ENCODE results near the gene WDR31.

DNA sequence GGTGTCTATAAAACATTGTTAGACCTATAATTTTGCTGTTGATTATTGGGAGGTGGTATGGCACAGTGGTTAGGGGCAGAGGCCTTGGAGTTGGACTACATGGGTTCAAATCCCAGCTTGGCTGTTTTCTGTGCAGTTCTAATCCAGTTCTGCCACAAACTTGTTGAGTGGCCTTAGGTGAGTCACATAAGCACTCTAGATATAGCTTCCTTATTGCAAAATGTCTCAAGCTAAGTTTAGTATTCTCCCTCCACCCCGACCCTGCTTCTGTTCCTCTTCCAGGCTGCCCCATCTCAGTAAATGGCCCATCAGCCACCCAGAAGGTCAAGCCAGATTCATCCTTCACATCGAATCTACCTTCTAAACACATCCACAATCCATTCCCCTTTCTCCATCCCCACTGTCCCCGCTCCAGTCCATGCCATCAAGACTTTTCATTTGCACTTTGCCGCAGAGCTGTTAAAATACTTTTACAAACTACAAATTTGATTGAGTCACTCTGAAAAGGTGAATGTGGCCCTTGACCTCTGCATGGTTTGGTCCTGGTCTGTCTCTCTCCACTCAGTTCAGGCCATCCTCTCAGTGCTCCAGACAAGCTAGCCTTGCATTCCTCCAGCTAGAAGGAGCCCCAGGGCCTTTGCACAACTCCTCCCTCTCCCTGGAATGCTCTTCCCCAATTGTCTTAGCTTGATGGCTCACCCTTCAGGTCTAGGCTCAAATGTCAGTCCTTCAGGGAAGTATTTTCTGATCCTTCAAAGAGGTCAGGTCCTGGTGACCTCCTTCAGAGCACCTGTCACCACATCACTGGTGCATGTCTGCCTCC, 46.7 kb upstream of the WDR31 start:
- TF ChIP-seq GATA2 (IDR thresholded peaks at IDR 0.05; ENCODE audit: low read depth, low read length) (no peak), GATA3 (IDR thresholded peaks at IDR 0.05; ENCODE audit: low read depth, low read length) (no peak)
